Measurements from ENCODE around the gene NTM. TPM values are rescaled to one million over a fixed set of nuclear protein-coding genes. Genes with fewer than 3 reads are reported as not detected.
A peak's percentile ranks its signal among the peaks of the same experiment; 100 is the strongest.

NTM gene
- polyA plus RNA-seq, 1 donor (not counting 4 experiments of a cell fraction or from before 2014, with no cell fraction given), result 47.9 TPM

DNA sequence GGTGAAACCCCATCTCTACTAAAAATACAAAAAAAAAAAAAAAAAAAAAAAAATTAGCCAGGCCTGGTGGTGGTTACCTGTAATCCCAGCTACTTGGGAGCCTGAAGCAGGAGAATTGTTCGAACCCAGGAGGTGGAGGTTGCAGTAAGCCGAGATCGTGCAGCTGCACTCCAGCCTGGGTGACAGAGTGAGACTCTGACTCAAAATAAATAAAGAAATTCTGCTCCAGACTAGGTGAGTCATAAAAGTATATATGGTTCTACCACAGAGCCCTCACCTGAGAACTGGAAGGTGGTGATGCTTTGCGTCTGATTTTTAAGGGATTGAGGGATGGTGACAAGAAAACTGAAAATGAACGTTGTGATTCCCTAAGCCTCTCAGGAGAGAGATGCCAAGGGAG, 58.4 kb downstream of the NTM start:
- H4K20me1 ChIP-seq (ENCODE audit: control insufficient read depth, extremely low read depth, insufficient read depth, low read length), result no peaks in the 10 kb centered on the region
- H3K9ac ChIP-seq (ENCODE audit: control insufficient read depth, extremely low read depth, insufficient read depth, low read length), result no peak overlapping the region
- dilution Hi-C loops (cut with MboI; ENCODE audit: extremely low pct_ligation_motif_present, low sequenced_read_pairs), result no loop called here
- H3K4me1 ChIP-seq (ENCODE audit: control insufficient read depth, extremely low read depth, insufficient read depth, low read length), result peaks cover 13% of the 10 kb centered on the region
- no peaks in the 10 kb centered on the region for H3K9me1 ChIP-seq (ENCODE audit: control insufficient read depth, extremely low read depth, insufficient read depth, low read length)
- H3K27me3 ChIP-seq (ENCODE audit: control insufficient read depth, extremely low read depth, insufficient read depth, low read length), result no peaks in the 10 kb centered on the region
- DNase-seq (ENCODE audit: low read depth, low spot score) (no peak), FAIRE-seq (no peak)
- H3K36me3 ChIP-seq (ENCODE audit: control insufficient read depth in 2 of 2, extremely low read depth in 1 of 2, insufficient read depth in 2 of 2, low read length in 2 of 2), result no peaks in the 10 kb centered on the region
- no peaks in the 10 kb centered on the region for H3K79me2 ChIP-seq (ENCODE audit: control insufficient read depth, insufficient read depth, low read length)
- TF ChIP-seq, protein P1, sequence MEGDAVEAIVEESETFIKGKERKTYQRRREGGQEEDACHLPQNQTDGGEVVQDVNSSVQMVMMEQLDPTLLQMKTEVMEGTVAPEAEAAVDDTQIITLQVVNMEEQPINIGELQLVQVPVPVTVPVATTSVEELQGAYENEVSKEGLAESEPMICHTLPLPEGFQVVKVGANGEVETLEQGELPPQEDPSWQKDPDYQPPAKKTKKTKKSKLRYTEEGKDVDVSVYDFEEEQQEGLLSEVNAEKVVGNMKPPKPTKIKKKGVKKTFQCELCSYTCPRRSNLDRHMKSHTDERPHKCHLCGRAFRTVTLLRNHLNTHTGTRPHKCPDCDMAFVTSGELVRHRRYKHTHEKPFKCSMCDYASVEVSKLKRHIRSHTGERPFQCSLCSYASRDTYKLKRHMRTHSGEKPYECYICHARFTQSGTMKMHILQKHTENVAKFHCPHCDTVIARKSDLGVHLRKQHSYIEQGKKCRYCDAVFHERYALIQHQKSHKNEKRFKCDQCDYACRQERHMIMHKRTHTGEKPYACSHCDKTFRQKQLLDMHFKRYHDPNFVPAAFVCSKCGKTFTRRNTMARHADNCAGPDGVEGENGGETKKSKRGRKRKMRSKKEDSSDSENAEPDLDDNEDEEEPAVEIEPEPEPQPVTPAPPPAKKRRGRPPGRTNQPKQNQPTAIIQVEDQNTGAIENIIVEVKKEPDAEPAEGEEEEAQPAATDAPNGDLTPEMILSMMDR (optimal IDR thresholded peaks at IDR 0.05 in 1 of 3, IDR thresholded peaks at IDR 0.05 in 1 of 3, conservative IDR thresholded peaks at IDR 0.05 in 1 of 3; ENCODE audit: extremely low read depth in 1 of 3, insufficient read depth in 2 of 3, low read length in 3 of 3), result no peak
- TF ChIP-seq EZH2 (IDR thresholded peaks at IDR 0.05; ENCODE audit: low read length), result no peak
- H3K9me3 ChIP-seq (ENCODE audit: control insufficient read depth, low read depth, low read length), result no peaks in the 10 kb centered on the region
- H3K27ac ChIP-seq (ENCODE audit: control insufficient read depth, insufficient read depth, low read length), result no peak overlapping the region
- no peak overlapping the region for H2AFZ ChIP-seq (ENCODE audit: control insufficient read depth, low read length)
- H3K4me2 ChIP-seq (ENCODE audit: control insufficient read depth, extremely low read depth, insufficient read depth, low read depth, low read length), result no peak overlapping the region
- H3K4me3 ChIP-seq (ENCODE audit: control insufficient read depth in 2 of 3, extremely low read depth in 1 of 3, insufficient read depth in 2 of 3, low read depth in 1 of 3, low read length in 3 of 3), result no peak overlapping the region

DNA sequence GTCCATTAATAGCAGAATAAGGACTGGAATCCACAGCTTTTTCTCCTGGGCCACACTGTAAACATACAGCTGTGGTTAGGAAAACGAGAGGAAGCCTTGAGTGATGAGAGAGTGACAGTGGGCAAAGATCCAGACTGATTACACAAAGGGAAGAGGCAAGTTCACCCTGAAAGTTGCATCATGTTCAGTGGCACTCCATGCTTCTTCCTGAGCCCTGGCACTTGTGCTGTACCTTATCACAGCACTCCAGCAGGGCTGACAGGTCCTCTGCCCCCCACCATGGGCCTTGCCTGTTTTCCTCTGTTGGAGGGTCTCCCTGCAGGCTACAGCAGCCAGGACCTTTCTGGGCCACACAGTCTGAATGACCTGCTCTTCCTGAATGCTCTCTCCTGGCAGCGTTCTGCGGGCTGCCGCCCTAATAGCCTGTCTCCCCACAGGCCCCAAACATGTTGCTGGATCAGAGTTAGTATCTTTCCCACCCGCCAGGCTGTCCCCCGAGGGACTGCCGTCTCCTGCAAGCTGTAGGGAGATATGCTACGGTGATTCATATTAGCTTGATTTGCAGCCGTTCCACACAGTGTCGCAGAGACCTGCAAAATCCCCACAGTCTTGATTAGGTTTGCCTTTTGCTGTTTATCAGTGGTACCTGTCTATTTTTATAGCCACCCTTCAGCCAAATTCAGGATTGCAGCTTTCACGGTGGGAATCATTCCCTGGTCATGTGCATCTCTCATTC, 60.2 kb downstream of the NTM start:
- dilution Hi-C loops (cut with MboI; ENCODE audit: extremely low pct_ligation_motif_present, low sequenced_read_pairs), result no loop called here
- H4K20me1 ChIP-seq (ENCODE audit: control insufficient read depth, extremely low read depth, insufficient read depth, low read length), result no peaks in the 10 kb centered on the region
- peak overlapping the region; percentile 41 for H2AFZ ChIP-seq (ENCODE audit: control insufficient read depth, low read length)

More for the DNA sequence above, 60.2 kb downstream of the NTM start:
- Histone ChIP-seq H3K9me1 (ENCODE audit: control insufficient read depth, extremely low read depth, insufficient read depth, low read length) (no peaks in the 10 kb centered on the region), H3K9me3 (ENCODE audit: control insufficient read depth, low read depth, low read length) (no peaks in the 10 kb centered on the region), H3K4me2 (ENCODE audit: control insufficient read depth, extremely low read depth, insufficient read depth, low read depth, low read length) (peak overlapping the region; percentile 13), H3K4me3 (ENCODE audit: control insufficient read depth in 2 of 3, extremely low read depth in 1 of 3, insufficient read depth in 2 of 3, low read depth in 1 of 3, low read length in 3 of 3) (no peak overlapping the region), H3K36me3 (ENCODE audit: control insufficient read depth in 2 of 2, extremely low read depth in 1 of 2, insufficient read depth in 2 of 2, low read length in 2 of 2) (no peaks in the 10 kb centered on the region), H3K27me3 (ENCODE audit: control insufficient read depth, extremely low read depth, insufficient read depth, low read length) (no peaks in the 10 kb centered on the region), H3K4me1 (ENCODE audit: control insufficient read depth, extremely low read depth, insufficient read depth, low read length) (peaks cover 8% of the 10 kb centered on the region), H3K9ac (ENCODE audit: control insufficient read depth, extremely low read depth, insufficient read depth, low read length) (no peak overlapping the region), H3K79me2 (ENCODE audit: control insufficient read depth, insufficient read depth, low read length) (no peaks in the 10 kb centered on the region), H3K27ac (ENCODE audit: control insufficient read depth, insufficient read depth, low read length) (no peak overlapping the region)
- TF ChIP-seq, protein P1 (optimal IDR thresholded peaks at IDR 0.05 in 1 of 3, IDR thresholded peaks at IDR 0.05 in 1 of 3, conservative IDR thresholded peaks at IDR 0.05 in 1 of 3; ENCODE audit: extremely low read depth in 1 of 3, insufficient read depth in 2 of 3, low read length in 3 of 3), result no peak
- TF ChIP-seq EZH2 (IDR thresholded peaks at IDR 0.05; ENCODE audit: low read length), result no peak
- DNase-seq (ENCODE audit: low read depth, low spot score) (no peak), FAIRE-seq (peak; percentile 23)
